ENCODE data around the gene PARD3B.

Gene PARD3B

GRCh38 chr2:204663816-204664425, 118.6 kb downstream of the PARD3B start:
- H3K36me3 ChIP-seq (replicated peaks) = no peaks in the 10 kb centered on the region
- no peaks in the 10 kb centered on the region for H3K27me3 ChIP-seq (ENCODE audit: low read depth)
- DNase-seq (ENCODE audit: low spot score in 2 of 2) = no peak
- in situ Hi-C loops (cut with MboI; ENCODE audit: low sequenced_read_pairs) = no loop called here
- H3K9me3 ChIP-seq = no peaks in the 10 kb centered on the region
- H3K4me3 ChIP-seq = no peak overlapping the region
- peaks cover 21% of the 10 kb centered on the region for H3K4me1 ChIP-seq

- in situ Hi-C loops (cut with MboI; ENCODE audit: low sequenced_read_pairs) = no loop called here
- Histone ChIP-seq H3K4me3 (no peak overlapping the region), H3K9me3 (no peaks in the 10 kb centered on the region), H3K36me3 (replicated peaks) (no peaks in the 10 kb centered on the region), H3K27me3 (ENCODE audit: low read depth) (no peaks in the 10 kb centered on the region), H3K4me1 (peaks cover 22% of the 10 kb centered on the region)
- DNase-seq (ENCODE audit: low spot score in 2 of 2) = peak in 1 of 2 experiments; percentile 62
These were observed 119.4 kb downstream of the PARD3B start for GRCh38 chr2:204664708-204665121.

- peaks cover 27% of the 10 kb centered on the region for H3K4me1 ChIP-seq
- peak in 1 of 2 experiments; percentile 23 for DNase-seq (ENCODE audit: low spot score in 2 of 2)
- in situ Hi-C loops (cut with MboI; ENCODE audit: low sequenced_read_pairs) = no loop called here
- no peaks in the 10 kb centered on the region for H3K9me3 ChIP-seq
- H3K27me3 ChIP-seq (ENCODE audit: low read depth) = no peaks in the 10 kb centered on the region
- no peaks in the 10 kb centered on the region for H3K36me3 ChIP-seq (replicated peaks)
- H3K4me3 ChIP-seq = no peak overlapping the region
These were observed 119.9 kb downstream of the PARD3B start for GRCh38 chr2:204665207-204665606.

DNA sequence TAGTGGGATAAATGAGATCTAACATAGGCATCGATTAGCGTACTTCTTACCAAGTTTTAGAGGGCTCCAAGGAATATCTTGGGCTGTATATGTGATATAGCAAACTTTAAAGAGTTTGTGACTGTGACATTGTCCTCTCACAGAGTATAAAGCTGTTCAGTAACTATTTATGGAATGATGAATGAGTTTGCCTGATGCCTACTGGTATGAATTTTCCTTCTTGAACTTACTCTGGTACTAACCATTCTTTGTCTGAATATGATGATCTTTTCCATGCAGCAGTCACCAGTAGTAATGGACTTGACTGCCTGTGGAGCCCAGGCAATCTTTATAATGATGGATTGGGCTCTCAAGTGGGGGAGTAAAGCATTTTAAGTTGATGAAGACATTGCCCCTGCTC, 120.5 kb downstream of the PARD3B start:
- Histone ChIP-seq H3K27me3 (ENCODE audit: low read depth) (no peaks in the 10 kb centered on the region), H3K9me3 (no peaks in the 10 kb centered on the region), H3K36me3 (replicated peaks) (no peaks in the 10 kb centered on the region), H3K4me3 (no peak overlapping the region), H3K4me1 (peaks cover 31% of the 10 kb centered on the region)
- in situ Hi-C loops (cut with MboI; ENCODE audit: low sequenced_read_pairs) = no loop called here
- no peak for DNase-seq (ENCODE audit: low spot score in 2 of 2)

DNA sequence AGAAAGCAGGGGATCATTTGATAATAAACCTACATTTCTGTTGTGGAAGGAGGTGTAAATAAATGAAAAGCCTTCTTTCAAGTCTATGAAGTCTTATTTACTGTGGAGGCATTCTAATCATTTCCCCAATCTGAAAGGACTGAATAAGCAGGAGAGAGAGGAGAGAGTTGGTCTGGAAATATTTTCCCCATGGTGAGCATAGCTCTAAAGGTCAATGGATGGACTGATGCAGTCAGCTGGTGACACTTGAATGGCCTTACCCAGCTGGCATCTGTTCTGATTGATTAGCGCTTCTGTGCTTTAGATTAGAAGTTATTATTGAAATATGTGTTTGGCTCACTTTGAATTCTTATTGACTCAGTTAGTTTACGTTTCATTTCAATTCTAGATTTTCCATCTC, 122.7 kb downstream of the PARD3B start:
- Histone ChIP-seq H3K27me3 (ENCODE audit: low read depth) (no peaks in the 10 kb centered on the region), H3K9me3 (no peaks in the 10 kb centered on the region), H3K4me1 (peaks cover 52% of the 10 kb centered on the region), H3K36me3 (replicated peaks) (no peaks in the 10 kb centered on the region), H3K4me3 (no peak overlapping the region)
- DNase-seq (ENCODE audit: low spot score in 2 of 2) = no peak
- in situ Hi-C loops (cut with MboI; ENCODE audit: low sequenced_read_pairs) = no loop called here

- H3K4me3 ChIP-seq = no peak overlapping the region
- no peaks in the 10 kb centered on the region for H3K9me3 ChIP-seq
- H3K4me1 ChIP-seq = peaks cover 58% of the 10 kb centered on the region
- no peak for DNase-seq (ENCODE audit: low spot score in 2 of 2)
- no peaks in the 10 kb centered on the region for H3K27me3 ChIP-seq (ENCODE audit: low read depth)
- H3K36me3 ChIP-seq (replicated peaks) = no peaks in the 10 kb centered on the region
- in situ Hi-C loops (cut with MboI; ENCODE audit: low sequenced_read_pairs) = no loop called here
These were observed 124.1 kb downstream of the PARD3B start for GRCh38 chr2:204669382-204669781.

DNA sequence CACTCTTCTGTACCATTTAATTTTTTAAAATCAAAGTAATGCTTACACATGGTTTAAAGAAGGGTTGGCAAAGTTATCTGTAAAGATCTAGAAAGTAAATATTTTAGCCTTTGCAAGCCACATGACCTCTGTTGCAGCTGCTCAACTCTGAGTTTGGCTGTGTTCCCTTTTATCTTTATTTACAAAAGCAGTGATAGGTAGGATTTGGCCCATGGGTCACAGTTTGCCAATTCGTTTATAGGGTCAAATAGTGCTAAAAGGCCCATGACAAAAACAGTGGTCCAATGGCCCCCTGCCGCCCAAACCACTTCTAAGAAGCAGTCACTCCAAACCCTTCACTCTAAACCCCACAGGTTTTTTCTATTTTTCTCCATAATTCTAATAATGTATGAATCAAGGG, 124.8 kb downstream of the PARD3B start:
- H3K27me3 ChIP-seq (ENCODE audit: low read depth) = no peaks in the 10 kb centered on the region
- H3K4me3 ChIP-seq = no peak overlapping the region
- DNase-seq (ENCODE audit: low spot score in 2 of 2) = peak in 1 of 2 experiments; percentile 18
- no peaks in the 10 kb centered on the region for H3K9me3 ChIP-seq
- in situ Hi-C loops (cut with MboI; ENCODE audit: low sequenced_read_pairs) = no loop called here
- peaks cover 53% of the 10 kb centered on the region for H3K4me1 ChIP-seq
- no peaks in the 10 kb centered on the region for H3K36me3 ChIP-seq (replicated peaks)

- no peaks in the 10 kb centered on the region for H3K36me3 ChIP-seq (replicated peaks)
- DNase-seq (ENCODE audit: low spot score in 2 of 2) = peak; percentile 66 to 90
- in situ Hi-C loops (cut with MboI; ENCODE audit: low sequenced_read_pairs) = no loop called here
- no peaks in the 10 kb centered on the region for H3K27me3 ChIP-seq (ENCODE audit: low read depth)
- H3K4me1 ChIP-seq = peaks cover 47% of the 10 kb centered on the region
- no peak overlapping the region for H3K4me3 ChIP-seq
- H3K9me3 ChIP-seq = no peaks in the 10 kb centered on the region
These were observed 125.5 kb downstream of the PARD3B start for GRCh38 chr2:204670756-204671155.

- in situ Hi-C loops (cut with MboI; ENCODE audit: low sequenced_read_pairs) = no loop called here
- Histone ChIP-seq H3K36me3 (replicated peaks) (no peaks in the 10 kb centered on the region), H3K4me1 (peaks cover 46% of the 10 kb centered on the region), H3K4me3 (no peak overlapping the region), H3K27me3 (ENCODE audit: low read depth) (no peaks in the 10 kb centered on the region), H3K9me3 (no peaks in the 10 kb centered on the region)
- DNase-seq (ENCODE audit: low spot score in 2 of 2) = peak in 1 of 2 experiments; percentile 11
These were observed 127.5 kb downstream of the PARD3B start for GRCh38 chr2:204672772-204673171.

- H3K36me3 ChIP-seq (replicated peaks) = no peaks in the 10 kb centered on the region
These were observed 128.6 kb downstream of the PARD3B start for GRCh38 chr2:204673877-204674276.

DNA sequence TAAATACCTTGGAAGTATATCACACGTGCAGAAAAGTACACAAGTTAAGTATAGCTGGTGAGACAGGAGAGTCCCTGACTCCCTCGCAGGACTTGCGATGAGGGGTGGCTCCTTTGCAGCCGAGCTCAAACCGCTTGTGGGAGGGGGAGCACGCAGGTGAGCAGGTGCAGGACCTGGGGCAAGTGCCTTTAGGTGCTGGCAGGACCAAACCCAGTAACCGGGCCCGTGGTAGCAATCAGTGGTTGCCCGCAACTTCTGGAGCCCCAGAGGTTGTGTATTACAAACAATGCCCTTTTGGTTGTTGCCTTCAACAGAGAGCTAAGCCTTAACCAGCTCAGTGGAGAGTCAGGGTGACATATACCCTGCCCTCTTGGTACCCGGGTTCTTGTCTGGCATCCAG, 132.8 kb downstream of the PARD3B start:
- DNase-seq (ENCODE audit: low spot score in 2 of 2) = no peak

More at GRCh38 chr2:204673877-204674276, 128.6 kb downstream of the PARD3B start:
- Histone ChIP-seq H3K27me3 (ENCODE audit: low read depth) (no peaks in the 10 kb centered on the region), H3K9me3 (no peaks in the 10 kb centered on the region), H3K4me3 (no peak overlapping the region), H3K4me1 (peaks cover 46% of the 10 kb centered on the region)
- in situ Hi-C loops (cut with MboI; ENCODE audit: low sequenced_read_pairs) = no loop called here
- peak; percentile 19 to 73 for DNase-seq (ENCODE audit: low spot score in 2 of 2)

DNA sequence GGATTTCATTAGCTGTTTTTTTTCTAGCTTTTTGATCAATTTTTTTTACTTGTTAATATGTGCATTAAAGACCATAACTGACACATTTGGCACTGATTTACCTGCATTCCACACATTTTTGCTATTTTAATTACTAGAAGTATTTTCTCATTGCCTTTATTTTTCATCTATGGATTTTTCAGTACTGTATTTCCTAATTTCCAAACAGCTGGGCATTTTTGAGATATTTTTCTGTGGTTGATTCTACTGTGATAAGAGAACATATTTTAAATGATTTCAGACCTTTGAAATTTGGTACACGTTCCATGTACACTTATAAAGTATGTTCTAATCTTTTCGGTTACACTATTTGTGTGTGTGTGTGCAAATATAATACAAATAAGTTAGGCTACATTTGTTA, 135.3 kb downstream of the PARD3B start:
- H3K27me3 ChIP-seq (ENCODE audit: low read depth) = no peaks in the 10 kb centered on the region
- in situ Hi-C loops (cut with MboI; ENCODE audit: low sequenced_read_pairs) = loop anchor here (25.0 kb wide), 1 partner anchor 343 kb away; no protein-coding TSS in a partner anchor
- no peak overlapping the region for H3K4me3 ChIP-seq
- peaks cover 9% of the 10 kb centered on the region; the same call in 1 of the 2 replicates for H3K4me1 ChIP-seq
- no peaks in the 10 kb centered on the region for H3K36me3 ChIP-seq (replicated peaks)
- no peak for DNase-seq (ENCODE audit: low spot score in 2 of 2)
- H3K9me3 ChIP-seq = no peaks in the 10 kb centered on the region

More for the DNA sequence above, 132.8 kb downstream of the PARD3B start:
- Histone ChIP-seq H3K36me3 (replicated peaks) (no peaks in the 10 kb centered on the region), H3K4me1 (peaks cover 18% of the 10 kb centered on the region), H3K4me3 (no peak overlapping the region), H3K9me3 (no peaks in the 10 kb centered on the region), H3K27me3 (ENCODE audit: low read depth) (no peaks in the 10 kb centered on the region)
- in situ Hi-C loops (cut with MboI; ENCODE audit: low sequenced_read_pairs) = loop anchor here (25.0 kb wide), 1 partner anchor 341 kb away; no protein-coding TSS in a partner anchor

DNA sequence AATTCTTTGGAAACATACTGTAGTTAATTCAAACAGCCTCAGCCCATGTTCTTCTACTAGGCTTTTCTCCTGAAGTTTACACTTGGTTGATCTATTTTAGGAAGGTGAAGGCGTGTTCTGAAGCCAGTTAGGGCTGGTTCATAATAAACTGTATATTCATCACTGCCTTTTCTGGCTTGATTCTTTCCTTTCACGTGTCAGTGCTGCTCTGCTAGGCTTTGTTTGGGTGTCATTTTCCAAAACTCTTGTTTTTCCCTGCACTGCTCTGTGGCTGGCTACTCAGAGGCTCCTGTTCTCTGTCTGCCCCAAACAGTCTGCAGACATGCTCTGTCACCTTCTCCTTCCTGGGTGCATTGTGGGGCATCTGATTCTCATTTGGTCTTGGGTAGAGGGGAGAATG, 136.1 kb downstream of the PARD3B start:
- H3K36me3 ChIP-seq (replicated peaks) = no peaks in the 10 kb centered on the region
- H3K4me3 ChIP-seq = no peak overlapping the region
- in situ Hi-C loops (cut with MboI; ENCODE audit: low sequenced_read_pairs) = loop anchor here (25.0 kb wide), 1 partner anchor 344 kb away; no protein-coding TSS in a partner anchor
- H3K27me3 ChIP-seq (ENCODE audit: low read depth) = no peaks in the 10 kb centered on the region
- no peaks in the 10 kb centered on the region for H3K9me3 ChIP-seq
- peaks cover 11% of the 10 kb centered on the region; the same call in 1 of the 2 replicates for H3K4me1 ChIP-seq
- DNase-seq (ENCODE audit: low spot score in 2 of 2) = no peak

GRCh38 chr2:204683384-204683783, 138.1 kb downstream of the PARD3B start:
- Histone ChIP-seq H3K27me3 (ENCODE audit: low read depth) (no peaks in the 10 kb centered on the region), H3K9me3 (no peaks in the 10 kb centered on the region), H3K4me3 (no peak overlapping the region), H3K4me1 (peaks cover 24% of the 10 kb centered on the region), H3K36me3 (replicated peaks) (no peaks in the 10 kb centered on the region)
- in situ Hi-C loops (cut with MboI; ENCODE audit: low sequenced_read_pairs) = loop anchor here (25.0 kb wide), 1 partner anchor 346 kb away; no protein-coding TSS in a partner anchor
- DNase-seq (ENCODE audit: low spot score in 2 of 2) = no peak

Measured in HAP-1 (cell line).